CD4-positive, alpha-beta T cell (primary cell): Measurements from ENCODE around the gene TEX19. TPM values are rescaled to one million over a fixed set of nuclear protein-coding genes. Genes with fewer than 3 reads are reported as not detected.

Experiments
- ATAC-seq: fragments of 200-7000 bp; cut with Tn5 transposase; one replicate; pipeline ENCODE4 v1.10.0; 2022; ENCODE audit warnings: mild to moderate bottlenecking; ENCODE audit not compliant: poor library complexity
- CTCF ChIA-PET: fragments of 350-600 bp; sonication (Branson Sonifier 250); formaldehyde crosslinking; loops from one replicate; lab custom pipeline; 2021; ENCODE audit warnings: antibody characterized with exemption, inconsistent platforms; lab: Charles Lee
- POLR2A ChIA-PET: fragments of 350-600 bp; sonication (Branson Sonifier 250); formaldehyde crosslinking; loops from one replicate; lab custom pipeline; 2021; ENCODE audit warnings: antibody characterized with exemption, inconsistent platforms; lab: Charles Lee
- DNase-seq, 14 experiments: peaks; one replicate each; pipeline ENCODE4 v3.0.0-alpha.2; 2013 to 2020; ENCODE audit warnings: mixed read lengths in 2 of 14
- H3K27ac ChIP-seq, 2 donors: one replicate each; pipeline versions ENCODE4 v1.5.1 to v1.7.0; 2013; ENCODE audit warnings: low read length in 2 of 2, low read depth in 1 of 2, mild to moderate bottlenecking in 1 of 2
- H3K27me3 ChIP-seq, 2 experiments: 1 replicate in 1 of 2; 2 replicates in 1 of 2; pipeline versions ENCODE4 v1.6.1 to v1.7.0; 2013; ENCODE audit warnings: low read length in 2 of 2, control low read depth in 1 of 2, mild to moderate bottlenecking in 1 of 2, moderate library complexity in 1 of 2; ENCODE audit not compliant: insufficient read depth in 2 of 2, control insufficient read depth in 1 of 2
- H3K36me3 ChIP-seq: one replicate; pipeline ENCODE4 v1.6.1; 2013; ENCODE audit warnings: low read length, control low read depth; ENCODE audit not compliant: insufficient read depth
- H3K4me1 ChIP-seq: one replicate; pipeline ENCODE4 v1.6.1; 2013; ENCODE audit warnings: low read length, control low read depth; ENCODE audit not compliant: insufficient read depth
- H3K4me3 ChIP-seq: one replicate; pipeline ENCODE4 v1.5.1; 2013; ENCODE audit warnings: mild to moderate bottlenecking, low read length, moderate library complexity
- H3K9me3 ChIP-seq, 2 experiments: 1 replicate in 1 of 2; 2 replicates in 1 of 2; pipeline versions ENCODE4 v1.6.1 to v1.7.0; 2013; ENCODE audit warnings: low read length in 2 of 2, mild to moderate bottlenecking in 2 of 2, control low read depth in 1 of 2, moderate library complexity in 1 of 2; ENCODE audit not compliant: control insufficient read depth in 1 of 2, insufficient read depth in 1 of 2
- H3K27ac Mint-ChIP-seq: one replicate; pipeline ENCODE4 v1.8.0; 2020; ENCODE audit warnings: mixed read lengths
- H3K27me3 Mint-ChIP-seq: one replicate; pipeline ENCODE4 v1.8.0; 2021; ENCODE audit warnings: mixed read lengths
- H3K36me3 Mint-ChIP-seq: one replicate; pipeline ENCODE4 v1.8.0; 2021; ENCODE audit warnings: low read depth, mixed read lengths
- H3K4me1 Mint-ChIP-seq: one replicate; pipeline ENCODE4 v1.8.0; 2021; ENCODE audit warnings: low read depth, mixed read lengths
- H3K4me3 Mint-ChIP-seq: one replicate; pipeline ENCODE4 v1.8.0; 2020; ENCODE audit warnings: mild to moderate bottlenecking, mixed read lengths
- H3K9me3 Mint-ChIP-seq: one replicate; pipeline ENCODE4 v1.8.0; 2020; ENCODE audit warnings: mixed read lengths
- CTCF ChIP-seq: fragments of 200-600 bp; IDR thresholded peaks from one replicate; pipeline ENCODE4 v1.8.0; 2022; ENCODE audit warnings: antibody characterized with exemption, mild to moderate bottlenecking
- intact Hi-C, 2 experiments: fragments of 100-400 bp; cut with DNase I in 1 of 2; cut with micrococcal nuclease in 1 of 2; formaldehyde crosslinking; loops; one replicate each; pipeline versions ENCODE4 v1.15.1 to v1.9.0; 2023 to 2025; cut with DNase I, micrococcal nuclease
- total RNA-seq, 174 experiments: library from RNA in 2 of 174; stranded (reverse) in 2 of 174; gene quantifications; one replicate each; pipeline ENCODE4 v1.2.3 and lab custom pipeline; 2021 to 2026

The TEX19 gene
- total RNA-seq, 2 experiments from 2014 or later = not detected

- no peaks in the 10 kb centered on the region for H3K9me3 Mint-ChIP-seq
- peaks cover 0 to 5% of the 10 kb centered on the region in 2 experiments for H3K9me3 ChIP-seq
- intact Hi-C loops = no loop called here
- DNase-seq (no peak), ATAC-seq (no peak)
- H3K4me1 ChIP-seq = peaks cover 10% of the 10 kb centered on the region
- H3K27ac ChIP-seq = no peak overlapping the region
- H3K27me3 ChIP-seq = peaks cover 17 to 20% of the 10 kb centered on the region in 2 experiments
- H3K27ac Mint-ChIP-seq = no peak overlapping the region
- no peaks in the 10 kb centered on the region for H3K4me1 Mint-ChIP-seq
- ChIA-PET POLR2A (no interaction called here), CTCF (no interaction called here)
- H3K36me3 ChIP-seq = peaks cover 7% of the 10 kb centered on the region
- no peak overlapping the region for H3K4me3 ChIP-seq
- TF ChIP-seq CTCF = no peak
- no peaks in the 10 kb centered on the region for H3K27me3 Mint-ChIP-seq
- H3K36me3 Mint-ChIP-seq = peaks cover 13% of the 10 kb centered on the region
- H3K4me3 Mint-ChIP-seq = no peak overlapping the region
Observed at GRCh38 chr17:82388223-82388921, 29.3 kb downstream of the TEX19 start.

GRCh38 chr17:82388922-82389283 is 29.9 kb downstream of the TEX19 start:
- peaks cover 10% of the 10 kb centered on the region for H3K36me3 ChIP-seq
- peaks cover 0 to 5% of the 10 kb centered on the region in 2 experiments for H3K9me3 ChIP-seq
- DNase-seq = no peak
- Mint-ChIP-seq H3K4me1 (no peaks in the 10 kb centered on the region), H3K27ac (no peak overlapping the region), H3K36me3 (peaks cover 18% of the 10 kb centered on the region), H3K4me3 (no peak overlapping the region), H3K27me3 (no peaks in the 10 kb centered on the region), H3K9me3 (no peaks in the 10 kb centered on the region)
- intact Hi-C loops = no loop called here
- H3K4me1 ChIP-seq = peaks cover 10% of the 10 kb centered on the region
- ChIA-PET CTCF (no interaction called here), POLR2A (no interaction called here)
- peaks cover 12 to 17% of the 10 kb centered on the region in 2 experiments for H3K27me3 ChIP-seq
- no peak for ATAC-seq
- no peak for TF ChIP-seq CTCF
- H3K4me3 ChIP-seq = no peak overlapping the region
- no peak overlapping the region for H3K27ac ChIP-seq

- H3K27ac Mint-ChIP-seq = no peak overlapping the region
- Histone ChIP-seq H3K27me3 (peaks cover 8 to 14% of the 10 kb centered on the region in 2 experiments), H3K27ac (no peak overlapping the region), H3K4me1 (peaks cover 10% of the 10 kb centered on the region), H3K4me3 (no peak overlapping the region), H3K9me3 (peaks cover 0 to 5% of the 10 kb centered on the region in 2 experiments), H3K36me3 (peaks cover 10% of the 10 kb centered on the region)
- H3K9me3 Mint-ChIP-seq = no peaks in the 10 kb centered on the region
- H3K36me3 Mint-ChIP-seq = peaks cover 22% of the 10 kb centered on the region
- TF ChIP-seq CTCF = no peak
- POLR2A ChIA-PET = no interaction called here
- H3K27me3 Mint-ChIP-seq = no peaks in the 10 kb centered on the region
- intact Hi-C loops = no loop called here
- no peak overlapping the region for H3K4me3 Mint-ChIP-seq
- CTCF ChIA-PET = no interaction called here
- no peak for DNase-seq
- H3K4me1 Mint-ChIP-seq = no peaks in the 10 kb centered on the region
- ATAC-seq = no peak
Observed at GRCh38 chr17:82389379-82389778, 30.3 kb downstream of the TEX19 start.
